ENCODE data around the gene TEAD4.

GRCh38 chr12:2949411-2949810 lies 9.8 kb upstream of the TEAD4 start:
- no peak for TF ChIP-seq FOXK2 (IDR thresholded peaks at IDR 0.05)
- TF ChIP-seq LEF1 (IDR thresholded peaks at IDR 0.05; ENCODE audit: borderline replicate concordance) = no peak
- no peak for TF ChIP-seq ELF4 (IDR thresholded peaks at IDR 0.05)
- TF ChIP-seq NFRKB (IDR thresholded peaks at IDR 0.05) = no peak
- TF ChIP-seq SUZ12 (IDR thresholded peaks at IDR 0.05) = no peak
- no peak for TF ChIP-seq SP1 (IDR thresholded peaks at IDR 0.05)
- TF ChIP-seq BHLHE40 (IDR thresholded peaks at IDR 0.05; ENCODE audit: borderline replicate concordance) = no peak
- no peak for TF ChIP-seq FOXA1 (IDR thresholded peaks at IDR 0.05)
- no peak for TF ChIP-seq FOXM1 (IDR thresholded peaks at IDR 0.05; ENCODE audit: borderline replicate concordance)
- TF ChIP-seq HDGF (IDR thresholded peaks at IDR 0.05; ENCODE audit: borderline replicate concordance) = no peak
